Smooth muscle cell (in vitro differentiated cells): ENCODE results near the gene TP73. TPM values are rescaled to one million over a fixed set of nuclear protein-coding genes. Genes with fewer than 3 reads are reported as not detected.

Source experiments
- DNase-seq: peaks from one replicate; lab custom pipeline; 2025; ENCODE audit not compliant: unreplicated experiment; lab: John Stamatoyannopoulos, UW
- H2AFZ ChIP-seq: fragments of 200-600 bp; sonication (generic); 2 replicates; pipeline ENCODE4 v1.6.0; 2016; ENCODE audit warnings: antibody characterized with exemption, low read depth, mild to moderate bottlenecking
- H3F3A ChIP-seq: fragments of 200-600 bp; sonication (generic); 2 replicates; pipeline ENCODE4 v1.6.0; 2017; ENCODE audit warnings: antibody characterized with exemption, low read depth
- H3K27ac ChIP-seq: fragments of 200-600 bp; sonication (generic); 2 replicates; pipeline ENCODE4 v1.5.1; 2016; ENCODE audit warnings: low read depth, mild to moderate bottlenecking
- H3K27me3 ChIP-seq: fragments of 200-600 bp; sonication (generic); 2 replicates; pipeline ENCODE4 v1.6.1; 2016; ENCODE audit warnings: low read depth, mild to moderate bottlenecking
- H3K36me3 ChIP-seq: fragments of 200-600 bp; sonication (generic); 2 replicates; pipeline ENCODE4 v1.5.1; 2016; ENCODE audit warnings: low read depth
- H3K4me1 ChIP-seq: fragments of 200-600 bp; sonication (generic); 2 replicates; pipeline ENCODE4 v1.5.1; 2016; ENCODE audit warnings: low read depth
- H3K4me2 ChIP-seq: fragments of 200-600 bp; sonication (generic); 2 replicates; pipeline ENCODE4 v1.6.0; 2016; ENCODE audit warnings: mild to moderate bottlenecking
- H3K4me3 ChIP-seq: fragments of 200-600 bp; sonication (generic); 2 replicates; pipeline ENCODE4 v1.5.1; 2016; ENCODE audit warnings: mild to moderate bottlenecking
- H3K79me2 ChIP-seq: fragments of 200-600 bp; sonication (generic); 2 replicates; pipeline ENCODE4 v1.6.0; 2016; ENCODE audit warnings: low read depth, mild to moderate bottlenecking
- H3K9ac ChIP-seq: fragments of 200-600 bp; sonication (generic); 2 replicates; pipeline ENCODE4 v1.6.0; 2016; ENCODE audit warnings: low read depth
- H3K9me3 ChIP-seq: fragments of 200-600 bp; sonication (generic); replicated peaks from 2 replicates; pipeline ENCODE4 v1.5.1; 2016; ENCODE audit warnings: low read depth
- H4K20me1 ChIP-seq: fragments of 200-600 bp; sonication (generic); 2 replicates; pipeline ENCODE4 v1.6.0; 2016; ENCODE audit warnings: low read depth
- WGBS: methylation state at CpG from one replicate; pipeline ENCODE4 v1.1.7; 2016; ENCODE audit warnings: low lambda C conversion rate; 5-methylcytosine and 5-hydroxymethylcytosine counted together
- polyA plus RNA-seq: library from polyadenylated mRNA; unstranded; fragments of >200 nt; fragmentation: Nextera tagmentation; extraction: Ambion mirVana; gene quantifications from 2 replicates; pipeline ENCODE4 v1.2.1, GENCODE V29; 2016
- total RNA-seq: library from RNA; depleted of rRNA; stranded (reverse); fragments of >200 nt; gene quantifications from 2 replicates; pipeline ENCODE4 v1.2.3, GENCODE V29; 2014
- TF ChIP-seq, protein P1 (sequence below): fragments of 200-600 bp; sonication (generic); IDR thresholded peaks from 2 replicates; pipeline ENCODE4 v1.5.1; 2017; ENCODE audit warnings: borderline replicate concordance, mild to moderate bottlenecking, antibody characterized with exemption; ENCODE audit not compliant: insufficient read depth, poor library complexity, severe bottlenecking

TP73 gene
- total and polyA plus RNA-seq, 2 experiments from 2014 or later = 0.22 TPM; not detected in 1

DNA sequence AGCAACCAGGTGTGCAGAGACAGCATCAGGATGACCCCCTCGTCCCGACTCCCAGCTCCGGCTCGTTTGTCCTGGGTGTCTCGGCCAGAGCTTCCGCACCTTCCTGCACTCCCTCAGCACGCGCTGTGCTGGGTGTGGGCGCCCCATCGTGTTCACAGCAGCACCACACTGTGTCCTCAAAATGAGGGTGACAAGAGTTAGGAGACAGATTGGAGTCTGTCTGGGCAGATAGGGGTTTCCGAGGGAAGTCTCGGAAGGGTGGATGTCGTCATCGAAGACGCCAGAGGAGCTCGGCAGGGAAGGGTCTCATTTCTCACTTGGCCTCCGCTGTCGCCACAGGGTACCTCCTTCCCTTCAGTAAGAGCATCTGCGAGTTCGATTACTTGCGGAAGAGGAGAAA, 104.1 kb downstream of the TP73 start:
- no peaks in the 10 kb centered on the region for H3K36me3 ChIP-seq
- H3K27me3 ChIP-seq = no peaks in the 10 kb centered on the region
- H3K9me3 ChIP-seq = no peaks in the 10 kb centered on the region
- 84% methylated on average over 21 of the region's 21 CpGs for WGBS
- H3K4me2 ChIP-seq = no peak overlapping the region
- H3K4me3 ChIP-seq = no peak overlapping the region
- H4K20me1 ChIP-seq = no peaks in the 10 kb centered on the region
- H3K79me2 ChIP-seq = no peaks in the 10 kb centered on the region
- no peak overlapping the region for H3K27ac ChIP-seq
- no peak overlapping the region for H3K9ac ChIP-seq
- H3K4me1 ChIP-seq = no peaks in the 10 kb centered on the region
- H3F3A ChIP-seq = no peaks in the 10 kb centered on the region
- no peak overlapping the region for H2AFZ ChIP-seq
- TF ChIP-seq, protein P1, sequence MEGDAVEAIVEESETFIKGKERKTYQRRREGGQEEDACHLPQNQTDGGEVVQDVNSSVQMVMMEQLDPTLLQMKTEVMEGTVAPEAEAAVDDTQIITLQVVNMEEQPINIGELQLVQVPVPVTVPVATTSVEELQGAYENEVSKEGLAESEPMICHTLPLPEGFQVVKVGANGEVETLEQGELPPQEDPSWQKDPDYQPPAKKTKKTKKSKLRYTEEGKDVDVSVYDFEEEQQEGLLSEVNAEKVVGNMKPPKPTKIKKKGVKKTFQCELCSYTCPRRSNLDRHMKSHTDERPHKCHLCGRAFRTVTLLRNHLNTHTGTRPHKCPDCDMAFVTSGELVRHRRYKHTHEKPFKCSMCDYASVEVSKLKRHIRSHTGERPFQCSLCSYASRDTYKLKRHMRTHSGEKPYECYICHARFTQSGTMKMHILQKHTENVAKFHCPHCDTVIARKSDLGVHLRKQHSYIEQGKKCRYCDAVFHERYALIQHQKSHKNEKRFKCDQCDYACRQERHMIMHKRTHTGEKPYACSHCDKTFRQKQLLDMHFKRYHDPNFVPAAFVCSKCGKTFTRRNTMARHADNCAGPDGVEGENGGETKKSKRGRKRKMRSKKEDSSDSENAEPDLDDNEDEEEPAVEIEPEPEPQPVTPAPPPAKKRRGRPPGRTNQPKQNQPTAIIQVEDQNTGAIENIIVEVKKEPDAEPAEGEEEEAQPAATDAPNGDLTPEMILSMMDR = no peak
- no peak for DNase-seq

DNA sequence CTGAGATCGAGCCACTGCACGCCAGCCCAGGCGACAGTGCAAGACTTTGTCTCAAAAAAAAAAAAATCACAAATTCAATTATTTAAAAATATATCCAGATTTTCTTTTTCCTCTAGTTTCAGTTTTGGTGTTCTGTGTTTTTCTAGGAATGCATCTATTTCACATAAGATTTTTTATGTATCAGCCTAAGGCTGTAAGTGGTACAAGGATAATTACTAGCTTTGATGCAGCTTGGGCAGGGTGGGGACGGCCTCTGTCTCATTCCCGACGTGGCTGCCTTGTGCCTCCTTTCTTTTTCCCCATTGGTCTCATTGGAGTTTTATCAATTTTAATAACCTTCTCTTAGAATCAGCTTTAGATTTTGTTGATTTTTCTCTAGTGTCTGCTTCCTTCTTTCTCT, 106.8 kb downstream of the TP73 start:
- WGBS = 80% methylated on average over 6 of the region's 6 CpGs
- no peak overlapping the region for H3K27ac ChIP-seq

DNA sequence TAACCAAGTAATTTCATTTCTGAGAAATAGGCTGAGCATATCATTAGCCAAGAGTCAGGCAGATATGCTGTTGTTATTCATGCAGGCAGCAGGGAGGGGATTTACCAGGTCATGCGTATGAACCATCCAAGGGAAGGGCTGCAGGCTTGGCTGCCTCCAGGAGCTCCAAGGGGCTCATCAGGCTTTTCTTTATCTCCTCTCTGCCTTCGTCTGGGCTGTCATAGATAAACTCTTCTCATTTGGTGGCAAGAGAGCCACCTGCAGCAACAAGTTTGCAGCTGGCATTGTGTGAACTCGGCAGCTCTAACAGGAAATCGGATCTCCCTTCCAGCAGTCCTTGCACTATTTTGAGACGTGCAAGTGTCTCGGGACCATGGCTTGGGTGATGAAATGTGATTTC, 107.5 kb downstream of the TP73 start:
- Histone ChIP-seq H3K36me3 (no peaks in the 10 kb centered on the region), H2AFZ (no peak overlapping the region), H3K4me1 (no peaks in the 10 kb centered on the region), H3K4me2 (no peak overlapping the region), H4K20me1 (no peaks in the 10 kb centered on the region), H3F3A (no peaks in the 10 kb centered on the region), H3K27ac (no peak overlapping the region), H3K9me3 (no peaks in the 10 kb centered on the region), H3K27me3 (no peaks in the 10 kb centered on the region), H3K4me3 (no peak overlapping the region), H3K79me2 (no peaks in the 10 kb centered on the region), H3K9ac (no peak overlapping the region)
- 77% methylated on average over 6 of the region's 6 CpGs for WGBS
- TF ChIP-seq, protein P1 = no peak
- no peak for DNase-seq

More for the DNA sequence above, 106.8 kb downstream of the TP73 start:
- TF ChIP-seq, protein P1 = no peak
- H2AFZ ChIP-seq = no peak overlapping the region
- no peaks in the 10 kb centered on the region for H4K20me1 ChIP-seq
- H3F3A ChIP-seq = no peaks in the 10 kb centered on the region
- H3K4me3 ChIP-seq = no peak overlapping the region
- no peaks in the 10 kb centered on the region for H3K4me1 ChIP-seq
- DNase-seq = no peak
- H3K9ac ChIP-seq = no peak overlapping the region
- no peaks in the 10 kb centered on the region for H3K9me3 ChIP-seq
- no peak overlapping the region for H3K4me2 ChIP-seq
- no peaks in the 10 kb centered on the region for H3K36me3 ChIP-seq
- no peaks in the 10 kb centered on the region for H3K79me2 ChIP-seq
- no peaks in the 10 kb centered on the region for H3K27me3 ChIP-seq

GRCh38 chr1:3761296-3762010, 109.1 kb downstream of the TP73 start:
- no peak overlapping the region for H2AFZ ChIP-seq
- DNase-seq = no peak
- no peaks in the 10 kb centered on the region for H3K4me1 ChIP-seq
- H3K27ac ChIP-seq = no peak overlapping the region
- no peaks in the 10 kb centered on the region for H3K9me3 ChIP-seq
- TF ChIP-seq, protein P1 = no peak
- no peaks in the 10 kb centered on the region for H3F3A ChIP-seq
- H3K36me3 ChIP-seq = no peaks in the 10 kb centered on the region
- H3K4me2 ChIP-seq = no peak overlapping the region
- H3K79me2 ChIP-seq = no peaks in the 10 kb centered on the region
- no peak overlapping the region for H3K9ac ChIP-seq
- H3K27me3 ChIP-seq = no peaks in the 10 kb centered on the region
- 90% methylated on average over 17 of the region's 17 CpGs for WGBS
- H4K20me1 ChIP-seq = no peaks in the 10 kb centered on the region
- H3K4me3 ChIP-seq = no peak overlapping the region
